SK-N-MC (cell line): ENCODE results near the gene PLPPR1.

Experiments
- EZH2 ChIP-seq: fragments of 200-600 bp; sonication (generic); IDR thresholded peaks from one replicate; pipeline ENCODE4 v1.6.1; 2017; ENCODE audit warnings: antibody characterized with exemption
- POLR2AphosphoS5 ChIP-seq: IDR thresholded peaks from 2 replicates; pipeline ENCODE4 v1.6.1; 2012; ENCODE audit warnings: mild to moderate bottlenecking, low read depth, low read length, borderline replicate concordance

DNA sequence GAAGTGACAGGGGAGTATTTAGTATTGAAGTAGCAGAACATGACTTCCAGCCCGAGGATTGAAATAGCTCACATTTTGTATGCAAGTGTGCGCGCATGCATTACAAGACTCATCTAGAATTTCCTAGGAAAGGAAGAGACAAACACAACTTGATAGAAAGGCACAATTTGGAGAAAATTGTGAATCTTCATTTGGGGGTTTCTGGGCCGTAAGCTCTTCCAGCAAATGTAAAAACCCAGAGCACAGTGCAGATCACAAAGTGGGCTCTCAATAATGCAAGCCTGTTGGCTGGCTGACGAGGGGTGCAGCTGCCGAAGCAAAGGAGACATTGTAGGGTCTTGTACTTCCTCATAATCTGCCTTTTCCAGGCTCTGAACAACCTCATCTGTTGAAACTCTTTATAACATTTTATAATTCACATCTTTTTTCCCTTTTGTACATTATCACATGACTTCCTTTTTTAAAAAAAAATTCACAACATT, 247.3 kb downstream of the PLPPR1 start:
- no peak for TF ChIP-seq EZH2
- no peak for TF ChIP-seq POLR2AphosphoS5
